GM12873 (cell line): ENCODE results near the gene AMPD2.

Experiments
- CTCF ChIP-seq: IDR thresholded peaks from 2 replicates; pipeline ENCODE4 v1.5.1; 2012; ENCODE audit warnings: low read depth, mild to moderate bottlenecking, moderate library complexity, low read length, control low read depth; ENCODE audit not compliant: insufficient read depth; ENCODE audit errors: missing control alignments

The AMPD2 gene

GRCh38 chr1:109619576-109620400 is at the start of gene AMPD2, which contains the start of gene GNAT2:
AMPD2 (plus strand) TSS chr1:109619837; CDS start chr1:109621176, 1,339 bp downstream.
GNAT2 (minus strand) TSS chr1:109619616; CDS start chr1:109612870, 6,746 bp downstream.
- no peak for TF ChIP-seq CTCF

DNA sequence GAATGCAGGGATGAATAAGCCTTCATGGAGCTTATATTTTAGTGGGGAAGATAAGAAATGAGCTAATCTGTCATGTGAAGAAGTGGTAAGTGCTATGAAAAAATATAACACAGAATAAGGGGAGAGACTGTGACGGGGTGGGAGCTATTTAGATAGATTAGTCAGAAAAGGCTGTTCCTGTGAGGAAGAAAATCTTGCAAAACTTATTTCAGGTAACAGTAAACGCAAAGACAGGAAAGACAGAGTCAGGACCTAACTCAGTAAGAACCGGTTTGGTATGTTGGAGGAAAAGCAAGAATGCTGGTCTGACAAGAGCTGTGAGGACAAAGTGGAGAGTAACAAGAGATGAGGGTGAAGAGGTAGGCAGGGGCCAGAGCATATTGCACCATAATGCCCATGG is 49.2 kb upstream of the AMPD2 start:
- no peak for TF ChIP-seq CTCF

DNA sequence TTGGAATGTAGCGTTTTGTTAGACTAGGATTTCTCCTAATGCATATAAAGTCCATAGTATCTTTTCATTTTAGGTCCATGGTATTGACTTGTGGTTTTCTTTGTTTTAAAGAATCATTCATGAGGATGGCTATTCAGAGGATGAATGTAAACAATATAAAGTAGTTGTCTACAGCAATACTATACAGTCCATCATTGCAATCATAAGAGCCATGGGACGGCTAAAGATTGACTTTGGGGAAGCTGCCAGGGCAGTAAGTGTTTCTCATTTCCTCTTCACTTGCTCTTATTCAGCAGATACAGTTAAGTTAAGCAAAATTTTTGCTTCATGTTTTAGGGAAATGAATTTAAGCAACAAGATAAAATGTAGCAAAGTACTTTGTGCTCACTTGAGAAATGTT is 45.9 kb upstream of the AMPD2 start:
- TF ChIP-seq CTCF, result no peak

DNA sequence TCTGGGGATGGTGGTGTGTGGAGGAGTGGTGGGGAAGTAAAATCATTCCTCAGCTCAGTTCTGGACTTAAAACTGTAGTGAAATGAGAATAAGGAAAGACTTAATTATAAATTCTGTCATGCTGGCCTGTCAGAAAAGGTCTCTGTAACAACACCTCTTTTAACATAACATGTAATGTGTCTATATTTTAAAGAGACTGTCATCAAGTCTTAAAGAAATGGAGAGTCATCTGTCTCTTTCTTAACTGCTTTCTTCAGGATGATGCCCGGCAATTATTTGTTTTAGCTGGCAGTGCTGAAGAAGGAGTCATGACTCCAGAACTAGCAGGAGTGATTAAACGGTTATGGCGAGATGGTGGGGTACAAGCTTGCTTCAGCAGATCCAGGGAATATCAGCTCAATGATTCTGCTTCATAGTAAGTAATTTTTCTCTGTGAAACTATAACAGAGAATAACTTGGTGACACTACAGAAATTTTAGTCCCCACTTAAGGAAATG is 40.6 kb upstream of the AMPD2 start:
- no peak for TF ChIP-seq CTCF

GRCh38 chr1:109579491-109579890 is 40.1 kb upstream of the AMPD2 start:
- TF ChIP-seq CTCF, result no peak

GRCh38 chr1:109582021-109582420 is 37.6 kb upstream of the AMPD2 start:
- TF ChIP-seq CTCF, result no peak

DNA sequence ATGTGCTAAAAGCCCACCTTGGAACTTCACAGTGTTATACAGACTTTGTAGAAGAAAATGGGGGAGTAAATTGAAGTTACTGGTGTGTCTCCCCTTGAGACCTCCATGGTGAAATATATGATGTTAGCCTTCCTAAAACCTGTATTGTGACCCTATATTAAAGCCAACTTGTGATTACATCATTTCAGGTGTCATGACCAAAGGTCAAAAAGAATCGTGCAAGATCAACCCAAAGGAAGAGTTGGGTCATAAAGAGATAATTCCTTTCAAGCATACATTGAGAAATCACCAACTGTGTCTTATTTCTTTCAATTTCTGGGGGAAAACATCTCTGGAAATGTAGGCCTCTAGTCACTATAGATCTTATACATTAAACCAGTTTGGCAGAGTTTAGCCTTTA is 34.9 kb upstream of the AMPD2 start:
- TF ChIP-seq CTCF, result no peak
